Measurements from ENCODE around the gene HUNK.

HUNK gene

DNA sequence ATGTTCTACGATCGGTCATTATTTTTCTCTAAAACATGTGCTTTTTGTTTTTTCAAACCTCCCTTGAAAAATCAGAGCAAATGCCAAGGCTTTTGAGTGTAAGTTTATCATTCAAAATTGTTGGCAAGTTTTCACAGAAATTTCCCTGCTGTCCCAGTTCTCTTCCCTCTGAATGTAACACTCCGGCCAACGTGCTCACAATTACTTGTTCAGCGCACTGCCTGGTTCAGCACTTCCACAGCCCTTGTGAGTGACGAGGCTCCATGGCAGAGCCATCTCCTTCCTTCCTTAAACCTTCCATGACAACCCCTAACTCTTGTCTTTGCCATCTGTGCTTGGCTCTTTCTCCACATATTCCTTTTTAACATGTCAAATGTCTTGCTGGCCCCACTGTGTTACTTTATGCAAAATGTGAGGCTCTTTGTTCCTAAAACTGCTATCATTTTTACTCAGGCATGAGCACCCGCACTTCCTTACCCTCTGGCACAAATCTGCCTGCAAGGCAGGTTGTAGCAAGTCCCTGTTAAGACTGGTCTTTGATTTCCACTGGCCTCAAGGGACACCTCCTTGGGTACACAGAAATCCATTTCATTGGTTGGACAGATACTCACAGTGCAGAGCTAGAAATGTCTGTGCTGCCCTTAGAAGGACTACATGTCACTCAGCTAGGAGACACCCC, 142.8 kb downstream of the HUNK start:
- H3K4me3 ChIP-seq (ENCODE audit: low read depth, low read length): no peak overlapping the region
- TF ChIP-seq, protein P1, sequence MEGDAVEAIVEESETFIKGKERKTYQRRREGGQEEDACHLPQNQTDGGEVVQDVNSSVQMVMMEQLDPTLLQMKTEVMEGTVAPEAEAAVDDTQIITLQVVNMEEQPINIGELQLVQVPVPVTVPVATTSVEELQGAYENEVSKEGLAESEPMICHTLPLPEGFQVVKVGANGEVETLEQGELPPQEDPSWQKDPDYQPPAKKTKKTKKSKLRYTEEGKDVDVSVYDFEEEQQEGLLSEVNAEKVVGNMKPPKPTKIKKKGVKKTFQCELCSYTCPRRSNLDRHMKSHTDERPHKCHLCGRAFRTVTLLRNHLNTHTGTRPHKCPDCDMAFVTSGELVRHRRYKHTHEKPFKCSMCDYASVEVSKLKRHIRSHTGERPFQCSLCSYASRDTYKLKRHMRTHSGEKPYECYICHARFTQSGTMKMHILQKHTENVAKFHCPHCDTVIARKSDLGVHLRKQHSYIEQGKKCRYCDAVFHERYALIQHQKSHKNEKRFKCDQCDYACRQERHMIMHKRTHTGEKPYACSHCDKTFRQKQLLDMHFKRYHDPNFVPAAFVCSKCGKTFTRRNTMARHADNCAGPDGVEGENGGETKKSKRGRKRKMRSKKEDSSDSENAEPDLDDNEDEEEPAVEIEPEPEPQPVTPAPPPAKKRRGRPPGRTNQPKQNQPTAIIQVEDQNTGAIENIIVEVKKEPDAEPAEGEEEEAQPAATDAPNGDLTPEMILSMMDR (IDR thresholded peaks at IDR 0.05; ENCODE audit: low read depth, low read length): no peak
- TF ChIP-seq MYC (IDR thresholded peaks at IDR 0.05; ENCODE audit: low read depth, low read length): no peak
- TF ChIP-seq, protein P2, sequence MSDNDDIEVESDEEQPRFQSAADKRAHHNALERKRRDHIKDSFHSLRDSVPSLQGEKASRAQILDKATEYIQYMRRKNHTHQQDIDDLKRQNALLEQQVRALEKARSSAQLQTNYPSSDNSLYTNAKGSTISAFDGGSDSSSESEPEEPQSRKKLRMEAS (IDR thresholded peaks at IDR 0.05; ENCODE audit: low read depth, low read length): no peak
- TF ChIP-seq POLR2A (IDR thresholded peaks at IDR 0.05; ENCODE audit: extremely low read depth, insufficient read length): no peak
- DNase-seq (ENCODE audit: low read depth): no peak

DNA sequence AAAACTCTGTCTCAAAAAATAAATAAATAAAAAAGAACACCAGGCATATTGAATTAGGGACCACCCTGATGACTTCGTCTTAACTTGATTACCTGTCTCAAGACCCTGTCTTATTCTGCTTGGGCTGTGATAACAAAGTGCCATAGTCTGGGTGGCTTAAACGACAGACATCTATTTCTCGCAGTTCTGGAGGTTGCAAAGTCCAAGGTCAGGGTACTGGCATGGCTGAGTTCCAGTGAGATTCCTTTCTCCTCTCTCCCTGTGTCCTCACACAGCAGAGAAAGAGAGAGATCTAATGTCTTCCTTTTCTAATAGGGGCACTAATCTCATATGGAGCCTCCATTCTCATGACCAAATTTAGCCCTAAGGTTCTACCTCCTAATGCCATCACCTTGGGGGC, 145.6 kb downstream of the HUNK start:
- TF ChIP-seq MYC (IDR thresholded peaks at IDR 0.05; ENCODE audit: low read depth, low read length) (no peak), POLR2A (IDR thresholded peaks at IDR 0.05; ENCODE audit: extremely low read depth, insufficient read length) (no peak)
- TF ChIP-seq, protein P1 (IDR thresholded peaks at IDR 0.05; ENCODE audit: low read depth, low read length): no peak
- TF ChIP-seq, protein P2 (IDR thresholded peaks at IDR 0.05; ENCODE audit: low read depth, low read length): no peak
- no peak for DNase-seq (ENCODE audit: low read depth)
- H3K4me3 ChIP-seq (ENCODE audit: low read depth, low read length): no peak overlapping the region

DNA sequence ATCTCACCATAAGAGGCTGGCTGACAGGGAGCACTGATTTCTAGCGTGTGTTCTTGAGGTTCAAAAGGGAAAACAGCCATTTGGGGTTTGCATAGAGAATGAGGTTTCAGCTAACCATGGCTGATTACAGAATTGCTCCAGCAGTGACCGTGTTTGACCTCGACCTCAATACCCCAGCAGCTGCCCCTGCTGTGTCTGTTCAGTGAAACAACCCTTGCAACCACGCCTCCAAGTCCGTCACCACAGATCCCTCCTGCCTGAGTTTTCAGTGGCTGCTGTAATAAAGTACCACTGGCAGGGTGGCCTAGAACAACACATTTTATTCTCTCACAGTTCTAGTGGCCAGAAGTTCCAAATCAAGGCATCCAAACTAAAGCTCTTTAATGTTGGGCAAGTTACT, 147.7 kb downstream of the HUNK start:
- H3K4me3 ChIP-seq (ENCODE audit: low read depth, low read length): no peak overlapping the region
- TF ChIP-seq, protein P2 (IDR thresholded peaks at IDR 0.05; ENCODE audit: low read depth, low read length): no peak
- TF ChIP-seq POLR2A (IDR thresholded peaks at IDR 0.05; ENCODE audit: extremely low read depth, insufficient read length) (no peak), MYC (IDR thresholded peaks at IDR 0.05; ENCODE audit: low read depth, low read length) (no peak)
- TF ChIP-seq, protein P1 (IDR thresholded peaks at IDR 0.05; ENCODE audit: low read depth, low read length): no peak
- peak; percentile 70 for DNase-seq (ENCODE audit: low read depth)

DNA sequence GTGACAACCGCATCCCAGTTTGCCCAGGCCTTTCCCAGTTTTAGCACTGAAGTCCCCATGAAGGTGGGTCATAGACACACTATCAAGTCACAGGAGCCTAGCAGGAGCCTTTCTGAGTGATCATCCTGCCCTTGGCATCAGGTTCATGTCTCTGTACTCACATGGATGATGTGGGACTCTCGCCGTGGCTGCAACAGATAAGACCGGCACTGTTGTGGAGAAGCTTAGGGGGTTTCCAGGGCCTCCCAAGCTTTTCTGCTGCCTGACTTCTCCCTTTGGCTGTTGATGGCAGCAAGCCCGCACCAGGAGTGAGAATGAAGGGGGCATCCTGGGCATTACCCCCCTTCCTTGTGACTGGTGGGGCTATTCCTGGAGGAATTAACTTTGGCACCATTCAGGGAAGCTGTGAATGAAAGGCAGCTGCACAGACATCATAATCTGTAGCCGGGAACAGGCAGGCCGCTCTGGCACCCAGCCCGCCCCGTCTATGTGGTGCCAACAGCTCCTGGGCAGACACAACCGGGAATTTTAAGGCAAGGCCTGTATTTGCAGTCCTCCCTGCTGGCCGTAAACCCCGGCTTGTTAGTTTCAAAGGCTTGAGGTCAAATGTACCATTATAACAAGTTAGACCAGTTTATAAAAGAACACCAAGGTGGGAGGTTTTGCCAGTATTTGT, 148.6 kb downstream of the HUNK start:
- no peak for DNase-seq (ENCODE audit: low read depth)
- TF ChIP-seq MYC (IDR thresholded peaks at IDR 0.05; ENCODE audit: low read depth, low read length) (no peak), POLR2A (IDR thresholded peaks at IDR 0.05; ENCODE audit: extremely low read depth, insufficient read length) (no peak)
- TF ChIP-seq, protein P2 (IDR thresholded peaks at IDR 0.05; ENCODE audit: low read depth, low read length): no peak
- TF ChIP-seq, protein P1 (IDR thresholded peaks at IDR 0.05; ENCODE audit: low read depth, low read length): no peak
- H3K4me3 ChIP-seq (ENCODE audit: low read depth, low read length): no peak overlapping the region

DNA sequence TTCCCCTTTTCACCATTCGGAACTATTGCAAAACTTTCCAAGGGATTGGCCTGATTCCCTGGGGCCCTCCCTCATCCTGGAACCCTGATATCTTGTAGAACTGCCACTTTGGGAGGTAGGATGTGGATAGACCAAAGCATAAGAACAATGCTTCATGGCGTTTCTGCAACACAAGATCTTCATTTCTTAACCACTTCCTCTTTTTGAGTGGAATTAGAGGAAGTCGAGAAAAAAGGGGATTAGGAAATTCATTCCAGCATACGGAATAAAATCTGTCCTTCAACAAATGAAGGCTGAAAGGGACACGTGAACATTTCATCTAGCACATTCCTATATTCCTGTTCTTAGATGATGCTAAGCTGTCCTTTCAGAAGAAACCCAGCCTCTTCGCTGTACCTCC, 149.3 kb downstream of the HUNK start:
- peak; percentile 78 for DNase-seq (ENCODE audit: low read depth)
- TF ChIP-seq, protein P1 (IDR thresholded peaks at IDR 0.05; ENCODE audit: low read depth, low read length): no peak
- no peak for TF ChIP-seq POLR2A (IDR thresholded peaks at IDR 0.05; ENCODE audit: extremely low read depth, insufficient read length)
- TF ChIP-seq MYC (IDR thresholded peaks at IDR 0.05; ENCODE audit: low read depth, low read length): no peak
- TF ChIP-seq, protein P2 (IDR thresholded peaks at IDR 0.05; ENCODE audit: low read depth, low read length): no peak
- H3K4me3 ChIP-seq (ENCODE audit: low read depth, low read length): no peak overlapping the region
